Measurements from ENCODE around the gene LINS1. TPM values are rescaled to one million over a fixed set of nuclear protein-coding genes. Genes with fewer than 3 reads are reported as not detected.

The LINS1 gene
- total RNA-seq, 1 experiment from 2014 or later = 6.9 TPM

Small RNAs within 50 kb of the gene (small RNA-seq; reads per million reads assigned to genes)
- gene RF00019 (not detected), gene RNU6-181P (not detected), gene RNU6-322P (not detected)

Other genes with a start within 250 kb of the LINS1 start
- gene CERS3, start 73.2 kb downstream of the LINS1 start, total RNA-seq (2014; rRNA removed; shearing (Covaris generic)) = not detected in 2 replicates
- 19.1 and 19.9 TPM in 2 replicates for gene ASB7, start 405 bp upstream of the LINS1 start, total RNA-seq (2014; rRNA removed; shearing (Covaris generic))

All from HT-29 (cell line).